GM21528 (cell line): ENCODE measurements around the gene SLC16A1.
"Not testable (repeated sequence)": the region's sequence is repeated elsewhere in the genome, so short reads cannot be mapped to it uniquely, and the experiment has no call there.

ENCODE experiments used
- ATAC-seq: cut with Tn5 transposase; IDR thresholded peaks from one replicate; pipeline ENCODE4 v1.9.1; 2021; ENCODE audit warnings: mild to moderate bottlenecking, moderate library complexity; ENCODE audit not compliant: unreplicated experiment, low FRiP score

Gene SLC16A1

GRCh38 chr1:112927462-112927990, 28.5 kb downstream of the SLC16A1 start:
- no peak for ATAC-seq

- no peak for ATAC-seq
These were observed 29.1 kb downstream of the SLC16A1 start for GRCh38 chr1:112926858-112927257.

- no peak for ATAC-seq
These were observed 31.0 kb downstream of the SLC16A1 start for GRCh38 chr1:112925015-112925414.

- ATAC-seq = no peak
These were observed 32.0 kb downstream of the SLC16A1 start for GRCh38 chr1:112923959-112924349.

- no peak for ATAC-seq
These were observed 32.6 kb downstream of the SLC16A1 start for GRCh38 chr1:112923234-112923958.

GRCh38 chr1:112911506-112912220, 44.3 kb downstream of the SLC16A1 start:
- no peak for ATAC-seq

GRCh38 chr1:112909847-112910246, 46.1 kb downstream of the SLC16A1 start:
- ATAC-seq = no peak

GRCh38 chr1:112906150-112906698, 49.8 kb downstream of the SLC16A1 start:
- ATAC-seq = no peak

GRCh38 chr1:112905395-112906149, 50.4 kb downstream of the SLC16A1 start:
- ATAC-seq = no peak

- no peak for ATAC-seq
These were observed 51.1 kb downstream of the SLC16A1 start for GRCh38 chr1:112904831-112905261.

- ATAC-seq = no peak
These were observed 51.7 kb downstream of the SLC16A1 start for GRCh38 chr1:112904071-112904830.

- no peak for ATAC-seq
These were observed 53.8 kb downstream of the SLC16A1 start for GRCh38 chr1:112902221-112902620.

- ATAC-seq = no peak
These were observed 54.6 kb downstream of the SLC16A1 start for GRCh38 chr1:112901387-112901786.

GRCh38 chr1:112896783-112897182, 59.2 kb downstream of the SLC16A1 start:
- ATAC-seq = no peak

- ATAC-seq = no peak
These were observed 61.4 kb downstream of the SLC16A1 start for GRCh38 chr1:112894561-112895011.

GRCh38 chr1:112894010-112894292, 62.0 kb downstream of the SLC16A1 start:
- no peak for ATAC-seq

- no peak for ATAC-seq
These were observed 62.5 kb downstream of the SLC16A1 start for GRCh38 chr1:112893288-112894009.

GRCh38 chr1:112889906-112890305, 66.1 kb downstream of the SLC16A1 start:
- not testable (repeated sequence) for ATAC-seq

GRCh38 chr1:112889052-112889768, 66.8 kb downstream of the SLC16A1 start:
- ATAC-seq = no peak
